SH-SY5Y (cell line): ENCODE results near the gene KRTAP19-5.

Source experiments
- GATA2 ChIP-seq: IDR thresholded peaks from 2 replicates; pipeline ENCODE4 v1.6.1; 2011; ENCODE audit warnings: mild to moderate bottlenecking, low read depth, low read length
- GATA3 ChIP-seq: IDR thresholded peaks from 2 replicates; pipeline ENCODE4 v1.6.1; 2011; ENCODE audit warnings: low read depth, mild to moderate bottlenecking, low read length, moderate library complexity

The KRTAP19-5 gene

GRCh38 chr21:30502041-30502440 lies at the start of gene KRTAP19-5:
KRTAP19-5 (minus strand) TSS chr21:30502141; CDS start chr21:30502090, 51 bp downstream.
- no peak for TF ChIP-seq GATA2
- TF ChIP-seq GATA3, result no peak

- TF ChIP-seq GATA2, result no peak
- no peak for TF ChIP-seq GATA3
Observed at GRCh38 chr21:30541764-30542163, 39.8 kb upstream of the KRTAP19-5 start, which contains the start of gene KRTAP19-6. KRTAP19-6 (minus strand) TSS chr21:30541864; CDS start chr21:30541833, 31 bp downstream.

GRCh38 chr21:30518876-30519275 lies 16.9 kb upstream of the KRTAP19-5 start:
- TF ChIP-seq GATA2, result no peak
- TF ChIP-seq GATA3, result no peak

- TF ChIP-seq GATA3 (no peak), GATA2 (no peak)
Observed at GRCh38 chr21:30515681-30516080, 13.7 kb upstream of the KRTAP19-5 start.

- TF ChIP-seq GATA2 (no peak), GATA3 (no peak)
Observed at GRCh38 chr21:30497065-30497464, 4.9 kb downstream of the KRTAP19-5 start, which contains the start of gene KRTAP19-4. KRTAP19-4 (minus strand) TSS chr21:30497165; CDS start chr21:30497110, 55 bp downstream.

DNA sequence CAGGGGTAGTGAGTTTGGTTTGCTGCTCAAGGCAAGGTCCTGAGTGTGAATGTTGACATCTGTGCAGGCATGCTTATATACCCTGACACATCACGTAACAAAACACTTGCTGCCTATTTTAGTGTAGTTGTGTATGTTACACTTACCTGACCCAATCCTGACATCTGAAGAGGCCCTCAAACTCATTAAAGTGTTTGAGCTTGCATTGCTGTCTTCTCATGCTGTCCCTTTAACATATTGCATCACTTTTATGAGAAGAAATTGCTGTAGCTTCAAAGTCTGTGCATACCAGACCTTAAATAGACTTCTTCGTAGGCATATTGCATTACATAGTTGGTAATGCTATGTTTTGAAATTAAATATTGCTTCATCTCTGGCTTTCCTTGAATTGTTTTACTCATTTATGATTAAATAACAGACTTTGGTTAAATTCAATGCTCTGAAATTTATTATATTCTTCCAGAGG lies 9.9 kb downstream of the KRTAP19-5 start, which contains the start of gene KRTAP19-3:
Gene KRTAP19-3 (minus strand): TSS at position 51 of the 466 bp plus-strand sequence. CDS start 56 bp downstream, outside the sequence.
- no peak for TF ChIP-seq GATA2
- no peak for TF ChIP-seq GATA3

GRCh38 chr21:30487336-30487735 lies 14.6 kb downstream of the KRTAP19-5 start, which contains the start of gene KRTAP19-2:
KRTAP19-2 (minus strand) TSS chr21:30487436; CDS start chr21:30487348, 88 bp downstream.
- no peak for TF ChIP-seq GATA3

- TF ChIP-seq GATA2 (no peak), GATA3 (no peak)
Observed at GRCh38 chr21:30486180-30486579, 15.8 kb downstream of the KRTAP19-5 start.

GRCh38 chr21:30482130-30482529 lies 19.8 kb downstream of the KRTAP19-5 start:
- no peak for TF ChIP-seq GATA2

DNA sequence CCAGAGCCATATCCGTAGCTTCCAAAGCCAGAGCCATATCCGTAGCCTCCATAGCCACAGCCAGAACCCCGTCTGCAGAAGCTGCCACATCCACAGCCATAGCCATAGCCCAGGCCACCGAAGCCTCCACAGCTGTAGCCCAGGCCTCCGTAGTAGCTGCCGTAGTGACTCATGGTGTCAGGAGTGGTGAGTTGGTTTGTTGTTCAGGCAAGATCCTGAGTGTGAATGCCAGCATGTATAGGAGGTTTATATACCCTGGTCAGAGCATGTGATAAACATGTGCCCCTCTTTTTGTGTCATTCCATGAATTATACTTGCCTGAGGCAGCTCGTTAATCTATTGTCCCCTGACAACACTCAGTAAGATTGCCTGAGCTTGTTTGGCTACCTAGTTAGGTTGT lies 21.8 kb downstream of the KRTAP19-5 start, which contains the start of gene KRTAP19-1:
Gene KRTAP19-1 (minus strand): TSS at position 223 of the 400 bp plus-strand sequence. CDS start 50 bp downstream, at position 173.
- TF ChIP-seq GATA2 (no peak), GATA3 (no peak)

GRCh38 chr21:30479259-30479658 lies 22.7 kb downstream of the KRTAP19-5 start:
- no peak for TF ChIP-seq GATA3
- no peak for TF ChIP-seq GATA2

DNA sequence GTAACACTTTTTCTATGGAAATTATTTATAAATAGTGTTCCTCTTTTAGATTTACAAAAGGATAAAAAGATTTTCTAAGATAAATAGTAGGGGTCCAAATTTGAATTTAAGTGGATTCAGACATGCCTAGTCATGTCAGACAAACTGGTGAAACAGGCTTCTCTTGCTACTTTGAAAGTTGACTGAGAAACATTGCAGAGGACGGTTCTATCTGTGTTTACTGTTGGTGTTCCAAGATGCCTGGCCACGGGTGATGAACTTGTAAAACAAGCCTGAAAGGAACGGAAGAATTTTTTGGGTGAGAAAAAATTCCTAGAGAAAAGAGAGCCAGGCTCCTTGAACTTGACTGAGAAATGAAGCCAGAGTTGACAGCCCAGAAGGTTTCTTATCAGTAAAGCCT lies 23.9 kb downstream of the KRTAP19-5 start:
- no peak for TF ChIP-seq GATA3

DNA sequence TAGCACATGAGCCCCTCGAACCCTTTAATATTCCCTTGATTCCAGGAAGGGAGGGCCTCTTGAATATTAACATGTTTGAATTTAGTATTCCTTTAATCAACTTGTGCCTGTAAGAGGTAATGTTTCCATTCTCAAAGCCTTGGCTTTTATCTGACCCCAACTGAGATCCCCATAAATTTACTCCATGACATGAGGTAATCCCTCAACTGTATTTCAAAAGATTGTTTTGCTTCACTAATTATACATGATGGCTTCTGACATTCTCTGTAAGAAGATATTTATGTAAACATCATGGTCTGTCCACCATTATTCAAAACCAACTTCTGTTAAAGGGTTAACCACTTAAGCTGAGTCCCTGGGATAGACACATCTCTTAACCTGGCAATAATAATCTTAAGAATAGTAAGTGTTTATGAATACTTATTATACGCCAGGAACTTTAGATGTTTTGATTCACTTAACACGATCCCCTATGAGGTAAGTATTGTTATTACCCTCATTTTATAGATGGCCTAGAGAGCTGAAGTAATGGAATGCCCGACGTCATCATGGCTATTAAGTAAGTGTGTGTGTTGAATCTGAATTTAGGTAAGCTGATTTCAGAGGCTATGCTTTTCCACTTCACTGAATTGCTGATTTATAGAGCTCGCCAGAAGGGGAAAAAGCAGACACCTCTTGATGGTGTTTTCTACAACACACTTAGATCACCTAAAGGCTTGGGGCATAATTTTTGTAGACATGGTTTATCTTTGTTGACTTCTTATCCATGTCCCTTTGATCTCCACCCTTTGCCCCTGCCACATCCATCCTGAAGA lies 32.8 kb downstream of the KRTAP19-5 start:
- TF ChIP-seq GATA3, result no peak
- TF ChIP-seq GATA2, result no peak

GRCh38 chr21:30463713-30464112 lies 38.2 kb downstream of the KRTAP19-5 start:
- no peak for TF ChIP-seq GATA2
- TF ChIP-seq GATA3, result no peak
